ENCODE results near the gene UNC5B.

GRCh38 chr10:71294091-71294561 lies 81.8 kb downstream of the UNC5B start:
- TF ChIP-seq POLR2A (IDR thresholded peaks at IDR 0.05) (no peak), CTCF (IDR thresholded peaks at IDR 0.05) (no peak)
